Large intestine (tissue), 3 donors: ENCODE data around the gene TYMP. TPM values are rescaled to one million over a fixed set of nuclear protein-coding genes. Genes with fewer than 3 reads are reported as not detected.

Source experiments
- DNase-seq, 2 donors: peaks; one replicate each; pipeline versions ENCODE4 v3.0.0 to v3.0.0-alpha.2; 2013
- H3K27ac ChIP-seq: one replicate; pipeline ENCODE4 v1.5.1; 2013; ENCODE audit warnings: low read length
- H3K27me3 ChIP-seq: 2 replicates; pipeline ENCODE4 v1.6.1; 2013; ENCODE audit warnings: low read length; ENCODE audit not compliant: control insufficient read depth, insufficient read depth
- H3K36me3 ChIP-seq: 2 replicates; pipeline ENCODE4 v1.6.1; 2013; ENCODE audit warnings: low read length; ENCODE audit not compliant: control insufficient read depth, insufficient read depth
- H3K4me1 ChIP-seq: one replicate; pipeline ENCODE4 v1.6.1; 2013; ENCODE audit warnings: low read length; ENCODE audit not compliant: control insufficient read depth, insufficient read depth
- H3K4me3 ChIP-seq: one replicate; pipeline ENCODE4 v1.5.1; 2013; ENCODE audit warnings: low read length
- H3K9me3 ChIP-seq: one replicate; pipeline ENCODE4 v1.6.1; 2013; ENCODE audit warnings: mild to moderate bottlenecking, low read depth, low read length, moderate library complexity; ENCODE audit not compliant: control insufficient read depth
- WGBS: methylation state at CpG from one replicate; pipeline ENCODE4 v1.1.5; 2013; ENCODE audit warnings: low lambda C conversion rate; ENCODE audit not compliant: insufficient coverage; 5-methylcytosine and 5-hydroxymethylcytosine counted together
- polyA plus RNA-seq: library from polyadenylated mRNA; unstranded; fragments of 120-200 nt; gene quantifications from one replicate; pipeline ENCODE4 v1.2.1, GENCODE V29; 2013

The TYMP gene
- polyA plus RNA-seq, 1 donor, result 10.5 TPM

DNA sequence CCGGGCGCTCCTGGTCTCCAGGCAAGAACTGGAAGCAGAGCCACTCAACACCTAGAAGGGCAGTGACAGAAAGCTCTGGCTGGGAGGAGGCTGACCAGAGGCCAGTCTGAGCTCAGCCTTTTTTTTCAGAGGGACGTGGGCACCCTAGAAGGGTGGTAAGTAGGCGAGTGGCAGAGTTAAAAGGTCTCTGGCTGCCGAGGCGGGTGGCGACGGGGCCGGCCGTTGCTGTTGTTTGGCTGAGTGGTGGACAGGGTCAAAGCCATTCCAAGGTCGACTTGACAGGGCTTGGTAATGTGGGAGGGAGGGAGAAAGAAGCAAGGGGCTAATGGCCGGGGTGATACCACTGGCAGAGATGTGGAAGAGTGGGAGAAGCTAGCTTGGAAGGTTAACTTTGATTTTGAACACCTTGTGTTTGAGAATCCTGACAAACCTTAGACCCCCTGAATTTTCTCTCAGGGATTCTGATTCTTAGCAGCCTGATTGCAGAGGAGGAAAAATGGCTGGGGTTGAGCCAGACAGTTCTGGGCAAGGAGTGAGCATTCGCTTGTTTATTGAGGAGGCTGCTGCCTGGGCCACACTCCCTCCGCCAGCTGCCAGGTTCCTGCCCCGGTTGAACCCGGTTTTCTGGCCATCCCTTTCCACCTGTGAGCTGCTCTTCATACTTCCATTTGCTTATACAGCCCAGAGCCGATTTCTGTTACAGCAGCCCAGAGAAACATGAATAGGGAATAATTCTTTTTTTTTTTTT lies 33.8 kb upstream of the TYMP start:
- Histone ChIP-seq H3K9me3 (no peaks in the 10 kb centered on the region), H3K27ac (peak overlapping the region; percentile 81), H3K36me3 (peaks cover 4% of the 10 kb centered on the region), H3K27me3 (peaks cover 17% of the 10 kb centered on the region), H3K4me3 (peak overlapping the region; percentile 60), H3K4me1 (peaks cover 6% of the 10 kb centered on the region)
- 72% methylated on average over 2 of the region's 17 CpGs for whole genome bisulfite sequencing
- DNase-seq, result no peak

- peaks cover 6% of the 10 kb centered on the region for H3K4me1 ChIP-seq
- peaks cover 23% of the 10 kb centered on the region for H3K27me3 ChIP-seq
- H3K27ac ChIP-seq, result peak within 1 kb of the TSS; percentile 81
- H3K36me3 ChIP-seq, result peaks cover under 1% of the 10 kb centered on the region
- no CpG with 5 or more reads among the region's 61 CpGs for WGBS
- H3K4me3 ChIP-seq, result peak within 1 kb of the TSS; percentile 60
- H3K9me3 ChIP-seq, result no peaks in the 10 kb centered on the region
- DNase-seq, result peak; percentile 95 to 96
Observed at GRCh38 chr22:50562523-50563412, 33.0 kb upstream of the TYMP start, which contains the start of gene SYCE3. Gene SYCE3, minus strand, starts transcription at chr22:50562919. Its CDS starts 6,514 bp downstream, at chr22:50556405.

- H3K9me3 ChIP-seq, result no peaks in the 10 kb centered on the region
- H3K27ac ChIP-seq, result no peak overlapping the region
- H3K4me1 ChIP-seq, result peaks cover 6% of the 10 kb centered on the region
- H3K27me3 ChIP-seq, result peaks cover 25% of the 10 kb centered on the region
- DNase-seq, result no peak
- WGBS, result no CpG with 5 or more reads among the region's 34 CpGs
- H3K36me3 ChIP-seq, result no peaks in the 10 kb centered on the region
- no peak overlapping the region for H3K4me3 ChIP-seq
Observed at GRCh38 chr22:50561401-50562358, 31.9 kb upstream of the TYMP start.

DNA sequence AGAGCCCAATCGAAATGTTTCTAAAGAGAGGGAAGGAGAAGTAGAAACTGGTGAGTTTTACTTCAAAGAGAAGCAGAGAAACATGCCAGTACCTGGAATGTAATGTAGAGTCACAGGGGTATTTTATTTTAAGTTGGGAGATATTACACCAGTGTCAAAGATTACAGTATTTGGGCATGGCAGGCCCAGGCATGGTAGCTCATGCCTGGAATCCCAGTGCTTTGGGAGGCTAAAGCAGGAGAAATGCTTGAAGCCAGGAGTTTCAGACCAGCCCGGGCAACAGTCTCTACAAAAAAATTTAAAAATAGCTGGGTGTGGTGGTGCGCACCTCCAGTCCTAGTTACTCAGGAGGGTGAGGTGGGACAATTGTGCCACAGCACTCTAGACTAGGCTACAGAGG lies 30.2 kb upstream of the TYMP start:
- Histone ChIP-seq H3K27me3 (peaks cover 32% of the 10 kb centered on the region), H3K9me3 (no peaks in the 10 kb centered on the region), H3K4me3 (no peak overlapping the region), H3K27ac (no peak overlapping the region), H3K4me1 (peaks cover 6% of the 10 kb centered on the region), H3K36me3 (no peaks in the 10 kb centered on the region)
- WGBS, result no CpG with 5 or more reads among the region's 3 CpGs
- no peak for DNase-seq

DNA sequence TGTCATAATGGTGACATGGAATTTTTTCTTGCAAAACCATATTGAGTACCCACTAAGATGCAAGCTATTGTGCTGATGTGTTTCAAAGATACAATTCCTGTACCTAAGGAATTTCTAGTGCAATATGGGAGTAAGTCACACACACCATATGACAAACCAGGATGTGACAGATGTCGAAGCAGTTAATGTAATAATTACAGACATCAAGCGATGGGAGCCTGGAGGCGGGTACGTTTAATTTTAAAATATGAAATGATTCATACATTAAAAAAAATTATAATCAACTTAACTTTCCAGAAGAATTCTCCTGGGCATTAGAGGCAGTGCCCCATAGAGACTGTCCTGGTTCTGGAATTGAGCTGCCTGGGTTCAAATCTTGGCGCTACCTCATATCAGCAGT lies 26.9 kb upstream of the TYMP start:
- Histone ChIP-seq H3K4me3 (no peak overlapping the region), H3K27ac (no peak overlapping the region), H3K4me1 (no peaks in the 10 kb centered on the region), H3K36me3 (no peaks in the 10 kb centered on the region), H3K9me3 (no peaks in the 10 kb centered on the region), H3K27me3 (peaks cover 31% of the 10 kb centered on the region)
- DNase-seq, result no peak
- 100% methylated on average over 1 of the region's 5 CpGs for WGBS

DNA sequence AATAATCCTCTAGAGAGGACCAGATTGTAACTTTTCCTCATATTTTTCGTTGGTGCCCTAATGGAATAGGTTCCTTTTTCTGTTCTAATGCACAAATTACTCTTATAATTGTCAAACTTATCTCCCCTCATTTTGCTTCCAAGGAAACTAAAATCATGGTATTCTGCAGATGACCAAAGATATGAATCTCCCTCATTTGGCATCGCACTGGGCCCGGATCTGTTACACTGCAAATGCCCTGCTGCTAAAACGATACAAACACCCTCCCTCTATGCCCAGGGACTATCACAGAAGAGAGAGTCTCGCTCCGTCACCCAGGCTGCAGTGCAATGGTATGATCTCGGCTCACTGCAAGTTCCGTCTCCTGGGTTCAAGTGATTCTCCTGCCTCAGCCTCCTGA lies 23.5 kb upstream of the TYMP start:
- H3K4me1 ChIP-seq, result peaks cover 4% of the 10 kb centered on the region
- no peaks in the 10 kb centered on the region for H3K36me3 ChIP-seq
- peaks cover 42% of the 10 kb centered on the region for H3K27me3 ChIP-seq
- H3K4me3 ChIP-seq, result no peak overlapping the region
- WGBS, result 50% methylated on average over 1 of the region's 8 CpGs
- DNase-seq, result no peak
- no peak overlapping the region for H3K27ac ChIP-seq
- H3K9me3 ChIP-seq, result peaks cover 6% of the 10 kb centered on the region

DNA sequence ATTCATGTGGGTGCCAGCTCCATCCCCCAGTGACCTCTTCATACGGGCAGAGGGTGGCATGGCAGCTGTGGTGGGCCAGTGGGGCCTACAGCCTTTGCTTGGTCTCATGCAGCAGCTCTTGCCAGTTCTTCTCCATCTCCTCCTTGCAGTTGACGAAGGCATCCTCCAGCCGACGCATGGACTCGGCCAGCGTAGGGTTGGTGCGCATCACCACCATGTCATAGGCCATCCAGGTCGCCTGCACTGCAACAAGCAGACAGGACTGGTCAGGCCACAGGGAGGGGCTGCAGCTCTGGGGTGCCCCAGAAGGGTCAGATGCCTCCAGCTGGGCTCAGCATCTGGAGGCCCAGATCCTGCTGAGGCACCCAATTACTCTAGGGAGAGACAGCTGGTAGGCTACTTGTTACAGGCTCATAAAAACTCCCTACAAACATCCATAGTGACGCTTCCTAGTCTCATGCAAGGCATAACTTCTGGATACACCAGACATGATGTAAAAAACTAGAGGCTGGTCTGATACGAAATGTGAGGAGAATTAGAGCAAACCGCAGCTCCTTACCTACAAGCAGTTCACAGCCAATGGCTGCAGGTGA lies 21.4 kb upstream of the TYMP start:
- DNase-seq, result no peak
- Histone ChIP-seq H3K4me1 (peaks cover 4% of the 10 kb centered on the region), H3K27me3 (peaks cover 54% of the 10 kb centered on the region), H3K4me3 (no peak overlapping the region), H3K27ac (no peak overlapping the region), H3K36me3 (no peaks in the 10 kb centered on the region), H3K9me3 (peaks cover 6% of the 10 kb centered on the region)
- no CpG with 5 or more reads among the region's 11 CpGs for WGBS

GRCh38 chr22:50550395-50550794 lies 20.6 kb upstream of the TYMP start:
- Histone ChIP-seq H3K4me1 (peaks cover 4% of the 10 kb centered on the region), H3K36me3 (no peaks in the 10 kb centered on the region), H3K4me3 (no peak overlapping the region), H3K27me3 (peaks cover 60% of the 10 kb centered on the region), H3K9me3 (peaks cover 6% of the 10 kb centered on the region), H3K27ac (no peak overlapping the region)
- DNase-seq, result no peak
- no CpG with 5 or more reads among the region's 8 CpGs for WGBS

GRCh38 chr22:50548921-50549790 lies 19.3 kb upstream of the TYMP start:
- peaks cover 4% of the 10 kb centered on the region for H3K4me1 ChIP-seq
- DNase-seq, result no peak
- H3K27me3 ChIP-seq, result peaks cover 69% of the 10 kb centered on the region
- H3K4me3 ChIP-seq, result no peak overlapping the region
- no peaks in the 10 kb centered on the region for H3K36me3 ChIP-seq
- WGBS, result no CpG with 5 or more reads among the region's 68 CpGs
- H3K9me3 ChIP-seq, result peaks cover 6% of the 10 kb centered on the region
- no peak overlapping the region for H3K27ac ChIP-seq
